Lower lobe of right lung (tissue), 2 donors: ENCODE measurements around the gene TC2N. TPM values are rescaled to one million over a fixed set of nuclear protein-coding genes. Genes with fewer than 3 reads are reported as not detected.

Experiments
- ATAC-seq, 2 donors: fragments of 200-7000 bp; cut with Tn5 transposase; one replicate each; pipeline ENCODE4 v1.9.1; 2020 to 2022; ENCODE audit warnings: mild to moderate bottlenecking in 2 of 2, moderate library complexity in 2 of 2
- DNase-seq: peaks from one replicate; pipeline ENCODE4 v3.0.0-alpha.2; 2020
- H3K27ac ChIP-seq: fragments of 200-600 bp; one replicate; pipeline ENCODE4 v1.8.0; 2022
- H3K27me3 ChIP-seq: fragments of 200-600 bp; one replicate; pipeline ENCODE4 v1.8.0; 2022; ENCODE audit warnings: low read depth
- H3K36me3 ChIP-seq: fragments of 200-600 bp; one replicate; pipeline ENCODE4 v1.8.0; 2022; ENCODE audit warnings: mild to moderate bottlenecking
- H3K4me1 ChIP-seq: fragments of 200-600 bp; one replicate; pipeline ENCODE4 v1.8.0; 2022
- H3K4me3 ChIP-seq: fragments of 200-600 bp; one replicate; pipeline ENCODE4 v1.8.0; 2022; ENCODE audit warnings: mild to moderate bottlenecking
- H3K9me3 ChIP-seq: fragments of 200-600 bp; one replicate; pipeline ENCODE4 v1.8.0; 2022
- intact Hi-C: fragments of 100-400 bp; cut with DNase I; formaldehyde crosslinking; loops from one replicate; pipeline ENCODE4 v1.11.0; 2022
- total RNA-seq: library from RNA; stranded (reverse); fragmentation: NEBNext Ultra II Directional; extraction: Animal tissue kit (Norgen Biotek cat#: 25700); gene quantifications from one replicate; pipeline ENCODE4 v1.2.1, GENCODE V29; 2021
- TF ChIP-seq, protein P1 (sequence below): fragments of 200-600 bp; IDR thresholded peaks from one replicate; pipeline ENCODE4 v1.8.0; 2022; ENCODE audit warnings: antibody characterized with exemption, mild to moderate bottlenecking
- donor health status: DM: no; HTN: yes; CAD: no; lungs with severe emphysema.

The TC2N gene
- total RNA-seq, 1 donor from 2014 or later = 53.1 TPM

- ATAC-seq = peak; percentile 49 to 75
- H3K27ac ChIP-seq = no peak overlapping the region
- H3K4me3 ChIP-seq = no peak overlapping the region
- TF ChIP-seq, protein P1, sequence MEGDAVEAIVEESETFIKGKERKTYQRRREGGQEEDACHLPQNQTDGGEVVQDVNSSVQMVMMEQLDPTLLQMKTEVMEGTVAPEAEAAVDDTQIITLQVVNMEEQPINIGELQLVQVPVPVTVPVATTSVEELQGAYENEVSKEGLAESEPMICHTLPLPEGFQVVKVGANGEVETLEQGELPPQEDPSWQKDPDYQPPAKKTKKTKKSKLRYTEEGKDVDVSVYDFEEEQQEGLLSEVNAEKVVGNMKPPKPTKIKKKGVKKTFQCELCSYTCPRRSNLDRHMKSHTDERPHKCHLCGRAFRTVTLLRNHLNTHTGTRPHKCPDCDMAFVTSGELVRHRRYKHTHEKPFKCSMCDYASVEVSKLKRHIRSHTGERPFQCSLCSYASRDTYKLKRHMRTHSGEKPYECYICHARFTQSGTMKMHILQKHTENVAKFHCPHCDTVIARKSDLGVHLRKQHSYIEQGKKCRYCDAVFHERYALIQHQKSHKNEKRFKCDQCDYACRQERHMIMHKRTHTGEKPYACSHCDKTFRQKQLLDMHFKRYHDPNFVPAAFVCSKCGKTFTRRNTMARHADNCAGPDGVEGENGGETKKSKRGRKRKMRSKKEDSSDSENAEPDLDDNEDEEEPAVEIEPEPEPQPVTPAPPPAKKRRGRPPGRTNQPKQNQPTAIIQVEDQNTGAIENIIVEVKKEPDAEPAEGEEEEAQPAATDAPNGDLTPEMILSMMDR = no peak
- intact Hi-C loops = no loop called here
- no peaks in the 10 kb centered on the region for H3K9me3 ChIP-seq
- H3K27me3 ChIP-seq = no peaks in the 10 kb centered on the region
- H3K36me3 ChIP-seq = no peaks in the 10 kb centered on the region
- H3K4me1 ChIP-seq = peaks cover 19% of the 10 kb centered on the region
- DNase-seq = no peak
These were observed 8.6 kb downstream of the TC2N start for GRCh38 chr14:91858536-91859275.

DNA sequence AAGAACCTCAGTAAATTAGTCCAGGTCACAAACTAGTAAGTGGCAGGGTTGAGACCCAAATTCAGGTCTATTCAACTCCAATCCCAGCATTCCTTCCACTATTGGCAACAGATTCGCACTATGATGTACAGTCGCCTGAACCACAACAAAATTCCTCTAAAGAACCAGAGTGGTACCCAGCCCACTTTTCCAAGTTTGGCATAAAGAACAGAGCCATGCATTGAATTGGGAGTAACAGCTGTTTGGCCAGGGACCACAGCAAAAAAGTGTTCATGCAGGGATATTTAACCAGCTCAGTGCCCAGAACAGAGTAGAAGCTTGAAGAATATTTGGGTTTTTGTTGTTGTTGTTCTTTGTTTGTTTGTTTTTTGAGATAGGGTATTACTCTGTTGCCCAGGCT lies 9.7 kb downstream of the TC2N start:
- no peak for DNase-seq
- Histone ChIP-seq H3K4me3 (no peak overlapping the region), H3K9me3 (no peaks in the 10 kb centered on the region), H3K36me3 (no peaks in the 10 kb centered on the region), H3K4me1 (peaks cover 19% of the 10 kb centered on the region), H3K27ac (no peak overlapping the region), H3K27me3 (no peaks in the 10 kb centered on the region)
- intact Hi-C loops = no loop called here
- TF ChIP-seq, protein P1 = no peak
- ATAC-seq = no peak

- H3K27ac ChIP-seq = no peak overlapping the region
- TF ChIP-seq, protein P1 = no peak
- no peaks in the 10 kb centered on the region for H3K9me3 ChIP-seq
- H3K4me1 ChIP-seq = peaks cover 14% of the 10 kb centered on the region
- H3K4me3 ChIP-seq = no peak overlapping the region
- no peaks in the 10 kb centered on the region for H3K27me3 ChIP-seq
- H3K36me3 ChIP-seq = no peaks in the 10 kb centered on the region
- intact Hi-C loops = no loop called here
- no peak for ATAC-seq
- DNase-seq = no peak
These were observed 12.9 kb downstream of the TC2N start for GRCh38 chr14:91854327-91854934.

DNA sequence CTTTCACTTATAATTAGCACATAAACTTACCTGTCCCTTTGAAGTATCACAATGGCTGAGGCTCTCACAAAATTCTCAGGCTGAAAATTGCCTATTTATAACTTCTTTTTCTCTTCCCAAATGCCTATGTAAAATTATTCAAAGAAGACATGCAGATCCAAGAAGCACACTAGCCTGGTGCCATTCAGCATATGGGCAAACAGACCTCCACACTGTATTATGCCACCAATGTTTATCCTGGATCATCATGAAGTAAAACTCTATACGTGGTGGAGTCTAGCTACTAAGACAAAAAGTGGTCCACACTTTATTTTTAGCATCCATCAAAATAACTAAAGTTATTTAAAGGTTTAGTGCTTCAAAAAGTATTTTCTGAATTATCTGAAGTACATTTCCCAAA lies 15.8 kb downstream of the TC2N start:
- Histone ChIP-seq H3K27ac (no peak overlapping the region), H3K27me3 (no peaks in the 10 kb centered on the region), H3K4me1 (no peaks in the 10 kb centered on the region), H3K9me3 (no peaks in the 10 kb centered on the region), H3K4me3 (no peak overlapping the region), H3K36me3 (no peaks in the 10 kb centered on the region)
- intact Hi-C loops = no loop called here
- no peak for ATAC-seq
- TF ChIP-seq, protein P1 = no peak
- DNase-seq = no peak

DNA sequence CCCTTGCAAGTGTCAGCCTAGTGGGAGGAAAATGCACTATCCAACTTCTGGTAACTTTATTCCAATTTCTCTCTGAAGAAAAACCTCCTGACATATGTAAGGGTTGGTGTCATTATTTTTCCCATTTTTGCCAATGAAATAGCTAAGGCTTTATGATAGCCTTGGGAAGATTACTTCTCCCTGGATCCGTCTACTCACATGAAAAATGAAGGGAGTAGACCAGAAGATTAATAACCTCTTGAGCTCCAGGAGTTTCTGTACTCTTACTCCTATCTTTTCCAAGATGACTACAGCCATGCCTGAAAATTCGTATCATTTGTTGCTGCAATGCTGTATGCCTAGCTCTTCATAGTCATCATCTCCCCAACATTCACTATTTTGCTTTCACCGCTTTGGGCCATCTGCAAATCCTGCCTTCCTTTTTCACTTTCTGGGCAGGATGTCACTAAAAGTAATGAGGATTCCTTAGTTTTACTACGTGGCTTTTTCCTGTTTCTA lies 18.8 kb downstream of the TC2N start:
- no peak overlapping the region for H3K4me3 ChIP-seq
- DNase-seq (no peak), ATAC-seq (no peak)
- H3K4me1 ChIP-seq = no peaks in the 10 kb centered on the region
- TF ChIP-seq, protein P1 = no peak
- H3K27me3 ChIP-seq = no peaks in the 10 kb centered on the region
- H3K9me3 ChIP-seq = no peaks in the 10 kb centered on the region
- intact Hi-C loops = no loop called here
- H3K36me3 ChIP-seq = no peaks in the 10 kb centered on the region
- H3K27ac ChIP-seq = no peak overlapping the region
